GM19035 (cell line): ENCODE results near the gene PLEKHM3.
"Not testable (repeated sequence)": the region's sequence is repeated elsewhere in the genome, so short reads cannot be mapped to it uniquely, and the experiment has no call there.

Experiments used
- ATAC-seq: cut with Tn5 transposase; IDR thresholded peaks from one replicate; pipeline ENCODE4 v1.9.1; 2021; ENCODE audit not compliant: unreplicated experiment

The PLEKHM3 gene

DNA sequence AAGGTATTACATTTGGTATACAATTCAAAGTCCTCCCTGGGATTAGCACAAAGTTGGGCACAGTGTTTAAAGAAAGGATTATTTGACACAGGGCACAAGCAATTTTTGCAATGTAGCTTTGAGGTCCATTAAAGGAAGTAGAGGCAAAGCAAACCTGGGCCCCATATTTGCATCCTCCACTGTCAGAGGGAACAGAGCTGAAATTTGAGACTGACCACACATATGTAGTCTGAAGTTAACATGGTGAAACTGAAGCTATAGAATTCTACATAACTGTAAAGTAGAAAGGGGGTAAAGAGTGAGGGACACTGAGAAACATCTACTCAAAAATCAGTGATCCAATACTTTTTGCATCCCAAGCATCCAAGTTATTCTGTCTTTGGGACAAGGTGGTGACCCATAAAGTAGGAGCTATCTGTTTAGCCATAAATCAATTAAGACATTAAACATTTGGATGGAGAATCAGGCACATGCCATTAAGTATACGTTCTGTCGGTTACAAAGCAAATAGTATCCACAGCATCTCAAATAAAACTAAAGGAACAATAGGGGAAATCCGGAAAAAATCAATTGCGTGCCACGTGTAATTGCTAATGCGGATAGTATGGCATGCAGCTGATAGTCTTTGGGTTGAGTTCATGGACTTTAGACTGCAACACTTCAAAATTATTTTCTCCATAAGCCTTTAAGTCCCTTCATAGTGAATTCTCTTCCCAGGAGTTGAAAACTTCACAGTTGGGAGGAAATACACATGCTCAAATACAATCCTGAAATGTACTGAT lies 72.6 kb downstream of the PLEKHM3 start:
- no peak for ATAC-seq

DNA sequence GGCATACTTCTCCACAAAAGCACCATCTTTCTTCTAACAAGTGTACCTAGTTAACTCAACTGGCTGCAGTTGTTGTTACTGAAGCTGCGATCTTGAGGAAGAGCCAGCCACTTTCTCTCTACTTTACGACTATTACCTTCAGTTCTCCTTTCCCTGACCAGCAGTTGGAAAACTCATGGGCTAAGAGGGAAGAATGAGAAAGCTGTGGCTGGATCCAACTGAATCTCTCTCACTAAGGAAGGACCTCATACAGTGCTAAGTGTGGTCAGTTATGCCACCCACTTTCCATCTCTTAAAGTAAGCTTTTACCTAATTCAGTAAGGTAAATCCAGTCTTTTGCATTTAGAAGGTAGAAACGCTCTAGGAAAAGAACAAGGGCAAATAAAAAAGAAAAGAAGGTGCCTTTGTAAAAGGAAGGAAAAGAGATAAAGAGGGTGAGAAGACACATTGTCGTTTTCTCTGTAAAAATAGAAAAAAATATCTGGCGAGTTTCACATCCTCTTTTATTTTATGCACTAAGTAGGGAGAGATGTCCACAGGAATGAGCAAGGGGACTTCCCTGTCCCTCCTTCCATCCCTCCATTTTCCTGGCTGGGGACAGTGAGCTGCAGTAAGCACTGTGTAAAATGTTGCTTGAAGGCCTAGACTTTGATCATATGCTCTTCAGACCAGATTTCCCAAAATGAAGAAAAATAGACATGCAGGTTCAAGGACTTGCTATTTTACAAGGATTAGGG lies 73.4 kb downstream of the PLEKHM3 start:
- no peak for ATAC-seq

DNA sequence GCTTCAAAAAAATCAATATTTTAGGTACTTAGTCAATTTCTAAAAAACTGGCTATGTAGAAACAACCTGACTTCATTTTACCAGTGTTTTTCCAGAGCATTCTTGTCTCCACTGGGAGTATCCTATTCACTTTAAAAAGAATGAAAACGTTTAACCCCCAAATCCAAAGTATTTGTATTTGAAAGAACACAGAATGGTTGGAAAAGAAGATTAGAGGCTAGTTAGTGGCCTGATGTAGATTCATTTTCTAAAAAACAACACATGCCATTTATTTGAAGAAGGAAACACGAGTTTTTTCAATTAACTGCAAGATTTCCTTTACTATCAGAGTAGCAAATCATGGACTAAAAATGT lies 74.6 kb downstream of the PLEKHM3 start:
- no peak for ATAC-seq

DNA sequence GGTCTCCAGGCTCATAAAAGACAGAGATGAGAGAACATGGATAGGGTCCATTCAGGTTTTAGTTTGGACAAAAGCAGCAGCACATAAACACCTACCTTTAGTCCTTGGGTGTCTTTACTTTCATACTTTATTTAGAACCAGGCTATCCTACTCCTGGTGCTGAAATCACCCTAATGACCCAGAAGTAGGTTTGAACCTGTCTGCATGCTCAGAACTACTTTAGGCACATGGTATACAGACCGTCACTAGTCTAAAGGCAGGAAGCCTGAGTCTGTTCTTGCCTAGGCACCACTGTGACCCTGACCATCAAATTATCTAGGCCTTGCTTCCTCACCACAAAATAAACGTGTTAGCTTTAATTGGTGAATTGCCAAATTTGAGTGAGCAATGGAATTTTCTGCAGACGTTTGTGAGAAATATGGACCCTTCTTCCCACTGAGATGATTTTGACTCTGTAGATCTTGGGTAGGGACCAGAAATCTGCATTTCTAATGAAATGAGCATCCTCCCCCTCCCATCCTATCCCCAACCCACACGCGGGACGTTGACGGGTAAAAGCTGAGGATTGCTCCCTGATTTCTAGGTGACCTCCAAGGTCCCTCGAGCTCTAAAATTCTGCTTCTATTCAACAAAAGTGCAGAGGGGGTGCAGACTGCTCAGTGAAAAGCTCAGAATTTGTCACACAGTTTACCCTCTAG lies 75.1 kb downstream of the PLEKHM3 start:
- no peak for ATAC-seq

DNA sequence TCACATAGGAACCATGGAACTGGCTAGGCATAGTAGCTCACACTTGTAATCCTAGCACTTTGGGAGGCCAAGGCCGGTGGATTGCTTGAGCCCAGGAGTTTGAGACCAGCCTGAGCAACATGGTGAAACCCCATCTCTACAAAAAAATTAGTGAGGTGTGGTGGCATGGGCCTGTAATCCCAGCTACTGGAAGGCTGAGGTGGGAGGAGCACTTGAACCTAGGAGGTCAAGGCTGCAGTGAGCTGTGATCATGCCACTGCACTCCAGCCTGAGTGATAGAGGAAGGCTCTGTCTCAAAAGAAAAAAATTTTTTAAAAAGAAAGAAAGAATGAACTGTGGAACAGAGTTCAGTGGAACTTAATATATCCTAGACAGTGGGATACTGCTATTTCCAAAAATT lies 76.1 kb downstream of the PLEKHM3 start:
- ATAC-seq = not testable (repeated sequence)

DNA sequence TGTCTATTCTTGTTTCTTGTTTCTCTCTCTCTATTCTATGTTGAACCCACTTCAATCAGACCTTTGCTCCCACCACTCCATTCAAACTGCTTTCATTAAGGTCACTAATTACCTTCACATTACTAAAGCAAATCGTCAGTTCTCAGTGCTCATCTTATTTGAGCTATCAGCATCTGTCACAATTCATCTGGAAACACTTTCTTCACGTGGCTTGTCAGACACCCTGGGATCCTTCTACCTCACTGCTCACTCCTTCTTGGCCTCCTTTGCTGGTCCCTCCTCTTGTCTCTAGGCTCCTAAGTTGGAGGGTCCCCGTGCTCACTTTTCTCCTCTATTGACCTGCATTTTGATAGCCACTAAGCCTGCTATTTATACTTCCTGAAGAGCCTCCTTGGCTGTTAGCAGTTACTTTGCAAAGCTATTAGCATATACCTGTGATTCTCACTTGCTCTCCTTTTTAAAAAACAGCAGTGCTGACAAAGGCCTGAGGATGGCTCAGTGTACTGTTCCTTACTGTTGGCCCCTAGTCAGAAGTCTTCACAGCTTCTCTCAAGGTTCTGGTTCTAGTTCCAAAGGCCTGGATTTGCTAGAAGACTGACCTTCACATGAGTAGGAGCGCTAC lies 80.2 kb downstream of the PLEKHM3 start:
- no peak for ATAC-seq

DNA sequence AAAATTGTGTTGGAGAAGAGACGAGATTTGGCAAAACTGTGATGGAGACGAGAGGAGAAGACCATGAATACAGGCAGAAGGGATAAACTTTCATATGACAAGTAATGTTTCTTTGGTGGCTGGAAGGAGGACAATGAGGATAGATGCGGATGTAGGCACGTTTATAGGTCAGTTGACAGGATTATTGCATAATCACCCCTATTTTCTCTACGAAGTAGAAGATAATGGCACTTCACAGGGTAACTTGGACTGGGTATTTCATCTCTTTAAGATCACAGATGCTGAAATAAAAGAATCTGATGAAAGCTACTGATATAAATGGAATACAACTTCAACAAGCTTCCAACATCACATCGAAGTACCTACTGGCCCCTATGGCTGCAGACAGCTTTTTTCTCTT lies 81.0 kb downstream of the PLEKHM3 start:
- no peak for ATAC-seq

DNA sequence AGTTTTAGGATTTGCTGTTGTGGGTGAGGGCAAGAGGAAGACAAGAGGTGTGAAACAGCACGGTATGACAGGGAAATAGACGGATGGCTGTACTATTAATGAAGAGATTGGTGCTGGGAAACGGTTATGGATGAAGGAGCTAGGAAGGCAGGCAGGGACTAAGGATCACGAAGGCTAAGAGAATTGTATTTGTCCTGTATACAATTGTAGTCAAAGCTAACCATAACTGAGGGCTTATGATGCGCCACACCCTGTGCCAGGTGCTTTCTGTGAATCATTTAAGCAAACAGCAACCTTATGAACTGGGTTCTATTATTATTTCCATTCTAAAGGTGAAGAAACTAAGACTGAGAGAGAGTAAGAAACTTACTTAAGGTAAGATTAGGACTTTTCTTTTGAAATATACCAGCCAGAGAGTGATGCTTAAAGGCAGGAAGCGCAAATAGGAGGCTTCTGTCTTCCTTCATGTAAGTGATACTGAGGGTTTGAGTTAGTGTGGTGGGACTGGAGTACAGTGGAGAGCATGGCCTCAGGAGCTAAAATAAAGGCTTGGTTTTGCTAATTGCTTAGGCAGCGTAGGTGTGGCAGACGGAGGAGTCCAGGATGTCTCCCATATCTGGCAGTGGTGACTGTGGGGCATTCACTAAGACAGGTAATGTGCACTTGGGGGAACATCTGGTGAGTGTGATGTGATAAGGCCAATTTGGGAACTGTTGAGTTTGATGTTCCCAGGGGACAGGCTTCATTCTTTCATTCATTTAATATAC lies 85.8 kb downstream of the PLEKHM3 start:
- ATAC-seq = no peak

DNA sequence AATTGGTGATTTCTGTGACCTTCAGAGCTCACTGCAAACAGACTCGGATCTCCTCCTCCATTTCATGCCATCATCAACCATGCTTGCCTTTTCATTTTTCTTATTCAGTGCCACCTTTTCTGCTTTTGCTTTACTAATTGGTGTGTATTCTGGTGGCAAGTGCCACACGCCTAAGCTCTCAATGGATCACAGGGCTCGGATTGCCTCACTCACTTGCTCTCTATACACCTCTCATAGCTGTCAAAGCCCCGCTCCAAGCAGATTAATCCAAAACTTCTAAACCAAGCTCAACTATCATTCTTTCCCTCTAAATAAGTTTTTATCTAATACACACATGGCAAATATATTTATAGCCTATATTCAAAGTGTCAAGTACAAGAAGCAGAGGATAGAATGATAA lies 86.4 kb downstream of the PLEKHM3 start:
- ATAC-seq = no peak

DNA sequence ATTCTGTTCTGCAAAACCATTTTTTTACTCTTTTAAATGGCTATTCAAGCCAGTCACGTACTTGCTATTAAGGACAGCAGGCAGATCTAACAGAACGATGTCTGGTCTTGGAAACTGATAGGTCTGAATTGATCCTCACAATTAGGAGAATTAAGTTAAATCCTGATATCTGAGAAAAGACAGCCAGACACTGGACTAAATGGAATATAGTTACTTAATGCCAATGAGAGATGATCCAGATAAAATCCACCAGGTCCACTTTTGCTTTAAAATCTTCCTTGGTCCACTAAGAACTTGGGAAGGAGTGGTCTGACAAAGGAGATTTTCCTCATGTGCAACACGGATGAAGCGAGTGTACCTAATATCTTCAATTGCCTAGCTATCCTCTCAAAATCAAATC lies 86.9 kb downstream of the PLEKHM3 start:
- no peak for ATAC-seq

DNA sequence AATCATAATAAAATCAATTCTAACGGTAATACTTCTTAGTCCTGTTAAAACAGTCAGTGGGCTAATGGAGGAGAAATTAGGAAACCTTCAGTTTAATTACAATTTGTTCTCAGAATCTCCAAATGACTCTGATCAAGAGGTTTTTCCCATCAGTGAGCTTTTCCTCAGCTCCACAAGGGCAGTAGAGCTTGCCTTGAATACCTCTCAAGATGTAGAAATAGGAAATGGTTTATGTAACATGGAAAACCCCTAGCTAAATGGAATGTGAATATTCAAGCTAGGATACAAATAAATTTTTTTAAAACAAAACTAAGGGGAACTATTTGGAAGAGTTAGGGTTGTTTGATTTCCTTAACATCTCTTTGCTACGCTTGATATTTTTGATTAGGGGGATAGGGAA lies 87.5 kb downstream of the PLEKHM3 start:
- ATAC-seq = no peak

DNA sequence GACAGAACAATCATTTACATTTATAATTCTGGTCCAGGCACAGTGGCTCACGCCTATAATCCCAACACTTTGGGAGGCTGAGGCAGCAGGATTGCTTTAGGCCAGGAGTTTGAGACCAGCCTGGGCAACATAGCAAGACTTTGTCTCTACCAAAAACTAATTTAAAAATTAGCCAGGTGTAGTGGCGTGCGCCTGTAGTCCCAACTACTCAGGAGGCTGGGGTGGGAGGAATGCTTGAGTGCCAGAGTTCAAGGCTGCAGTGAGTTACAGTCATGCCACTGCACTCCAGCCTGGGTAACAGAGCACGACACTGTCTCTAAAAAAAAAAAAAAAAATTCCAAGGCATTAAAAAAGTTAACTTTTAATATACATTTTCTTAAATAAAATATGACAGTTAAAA lies 88.1 kb downstream of the PLEKHM3 start:
- no peak for ATAC-seq

DNA sequence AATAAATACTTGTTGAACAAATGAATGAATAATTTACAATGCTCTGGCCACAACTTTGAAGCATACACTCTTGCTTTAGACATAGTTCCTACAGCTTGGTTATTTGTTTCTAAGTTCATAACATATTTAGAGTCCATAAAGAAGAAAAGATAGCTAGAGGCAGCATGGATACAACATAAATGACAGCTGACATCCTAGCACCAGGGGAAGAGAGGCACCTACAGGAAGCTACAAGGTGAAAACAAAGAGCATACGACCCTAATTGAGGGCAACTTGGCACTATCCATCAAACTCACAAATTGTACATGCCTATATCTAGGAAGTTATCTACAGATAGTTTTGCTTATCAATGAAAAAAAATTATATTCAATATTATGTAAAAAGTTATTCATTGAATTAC lies 88.9 kb downstream of the PLEKHM3 start:
- no peak for ATAC-seq

DNA sequence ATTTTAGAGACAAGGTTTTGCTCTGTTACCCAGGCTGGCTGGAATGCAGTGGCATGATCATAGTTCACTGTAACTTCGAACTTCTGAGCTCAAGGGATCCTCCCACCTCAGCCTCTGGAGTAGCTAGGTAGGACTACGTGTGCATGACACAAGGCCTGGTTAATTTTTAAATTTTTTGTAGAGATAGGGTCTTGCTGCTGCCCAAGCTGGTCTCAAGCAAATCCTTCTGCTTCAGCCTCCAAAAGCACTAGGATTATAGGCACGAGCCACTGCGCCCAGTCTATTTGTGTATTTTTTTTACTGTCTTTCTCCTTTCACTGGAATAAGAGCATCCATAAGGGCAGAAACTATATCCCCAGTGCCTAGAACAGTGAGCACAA lies 89.3 kb downstream of the PLEKHM3 start:
- ATAC-seq = no peak

DNA sequence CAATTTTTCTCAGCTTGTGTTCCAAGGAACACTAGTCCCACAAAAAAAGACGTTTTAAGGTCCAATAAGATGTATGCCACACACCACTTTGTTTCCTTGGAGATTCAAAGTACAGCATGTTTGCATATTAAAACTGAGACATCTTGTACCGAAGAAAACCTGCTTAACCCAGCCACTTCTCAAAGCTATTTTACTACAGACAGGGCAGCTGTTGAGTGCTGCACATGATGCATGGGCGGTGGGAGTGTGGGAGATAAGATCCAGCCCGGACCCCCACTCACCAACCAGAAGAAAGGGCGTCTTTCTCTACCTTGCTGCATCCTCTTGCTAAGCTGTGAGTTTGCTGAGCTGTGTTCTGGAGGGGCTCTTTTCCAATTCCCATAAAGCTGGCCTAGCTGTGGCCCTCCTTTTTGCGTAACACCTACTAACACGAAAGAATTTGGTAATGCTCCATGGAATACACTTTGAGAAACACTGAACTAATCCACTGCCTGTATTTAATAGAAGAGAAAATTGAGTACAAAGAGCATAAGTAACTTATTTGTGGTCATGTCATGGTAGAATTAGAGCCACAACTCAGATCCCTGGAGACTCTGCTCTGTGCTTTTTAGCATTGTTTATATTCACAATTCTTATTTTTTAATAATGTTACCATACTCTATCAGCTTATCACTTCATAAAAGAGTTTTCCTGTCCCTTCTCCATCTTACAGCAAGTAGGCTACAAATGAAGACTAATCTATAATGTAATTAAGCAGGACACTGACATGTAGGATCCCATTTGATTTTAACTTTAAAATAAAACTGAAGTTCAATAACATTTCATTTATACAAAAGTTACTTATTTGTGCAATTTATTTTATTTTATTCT lies 90.0 kb downstream of the PLEKHM3 start:
- no peak for ATAC-seq

DNA sequence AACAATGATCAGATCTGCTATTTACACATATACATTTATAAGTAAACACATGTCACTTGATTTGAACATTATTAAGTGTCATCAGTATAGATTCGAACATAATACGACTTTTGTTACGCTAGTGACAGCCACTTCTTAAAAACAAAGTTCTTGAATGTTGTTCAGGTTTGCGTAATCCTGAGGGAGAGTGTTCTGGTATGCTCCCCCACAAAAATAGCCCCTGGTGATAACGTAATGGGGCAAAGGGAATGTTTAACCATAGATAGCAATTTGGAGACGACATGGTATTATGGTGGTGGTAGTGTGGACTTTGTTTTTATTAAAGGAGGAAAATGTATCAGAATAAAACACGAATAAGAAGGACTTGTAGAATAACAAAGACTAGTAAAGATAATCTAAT lies 90.6 kb downstream of the PLEKHM3 start:
- no peak for ATAC-seq

DNA sequence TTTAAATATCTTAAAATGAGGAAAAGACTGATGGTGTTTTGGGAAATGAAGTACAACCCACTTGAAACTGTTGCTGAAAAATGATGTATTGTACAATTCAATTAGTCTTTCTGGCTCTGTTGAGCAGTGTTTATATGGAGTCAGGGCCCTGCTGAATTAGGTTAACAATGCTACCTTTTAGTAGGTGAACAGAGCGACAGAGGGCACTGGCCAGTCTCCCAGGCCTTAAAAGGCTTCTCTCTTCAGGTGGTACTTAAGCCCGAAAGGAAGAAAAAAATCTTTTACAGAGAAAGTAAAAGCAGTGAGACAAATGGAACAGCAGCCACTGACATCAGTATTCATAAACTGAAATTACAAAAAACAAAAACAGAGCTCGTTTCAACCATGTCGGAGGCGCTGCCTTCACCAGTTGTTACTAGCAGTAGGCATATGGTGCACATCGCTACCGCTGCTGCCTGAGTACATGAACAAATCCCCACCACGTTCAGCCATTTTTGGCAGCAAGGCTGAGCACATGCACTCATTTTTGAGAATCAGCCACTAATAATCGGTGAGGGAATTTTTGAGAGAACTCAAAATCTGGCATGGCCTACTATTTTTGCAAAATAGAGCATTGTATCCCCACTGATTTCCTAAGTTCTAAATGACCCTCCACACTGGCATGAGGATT lies 91.8 kb downstream of the PLEKHM3 start:
- ATAC-seq = no peak

DNA sequence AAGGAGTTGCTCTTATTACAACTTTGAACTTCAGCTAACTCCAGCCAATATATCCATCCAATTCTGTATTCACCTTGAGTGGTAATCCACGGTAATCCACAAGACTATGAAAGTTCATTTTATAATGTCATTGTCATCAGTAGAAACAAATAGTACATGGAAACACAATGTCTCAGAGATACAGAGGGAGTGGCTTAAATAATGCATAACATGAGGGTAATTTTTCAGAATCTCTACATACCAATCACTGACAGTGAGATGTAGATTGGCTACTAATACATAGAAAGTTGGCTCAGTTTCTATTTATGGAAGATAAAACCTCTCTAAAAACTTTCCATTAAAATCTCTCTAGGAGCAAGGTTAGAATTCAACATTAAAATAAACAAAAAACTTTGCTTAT lies 93.2 kb downstream of the PLEKHM3 start:
- ATAC-seq = no peak

DNA sequence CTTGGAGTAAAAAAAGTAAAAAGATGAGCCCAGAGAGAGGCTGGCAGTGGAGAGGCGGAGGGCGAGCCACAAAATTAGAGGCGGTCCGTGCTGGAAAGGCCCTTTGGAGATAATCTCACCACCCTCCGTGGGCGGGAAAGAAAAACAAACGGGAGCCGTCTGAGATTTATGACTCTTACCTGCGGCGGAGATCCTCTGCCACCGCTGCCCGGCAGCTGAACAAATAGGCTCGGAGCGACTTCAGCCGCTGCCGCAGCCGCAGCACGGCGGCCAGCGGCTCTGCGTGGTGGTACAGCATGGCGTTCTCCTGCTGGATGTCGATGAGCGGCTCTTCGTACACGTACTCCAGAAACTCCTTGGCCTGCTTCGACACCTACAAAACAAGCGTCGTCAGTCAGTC lies 94.6 kb downstream of the PLEKHM3 start:
- no peak for ATAC-seq
